WTC11 (cell line): ENCODE data around the gene SORCS2. TPM values are rescaled to one million over a fixed set of nuclear protein-coding genes. Genes with fewer than 3 reads are reported as not detected.

Experiments used
- ATAC-seq: fragments of 200-7000 bp; cut with Tn5 transposase; 2 replicates; pipeline ENCODE4 v1.10.0; 2021; ENCODE audit warnings: mild to moderate bottlenecking, moderate library complexity
- CTCF ChIA-PET: fragments of 300-600 bp; sonication (Branson Sonifier 250); formaldehyde crosslinking; loops from one replicate; lab custom pipeline; 2021; ENCODE audit warnings: antibody characterized with exemption; lab: Charles Lee
- POLR2A ChIA-PET: fragments of 350-600 bp; sonication (Branson Sonifier 250); formaldehyde crosslinking; loops from one replicate; lab custom pipeline; 2021; ENCODE audit warnings: antibody characterized with exemption; lab: Charles Lee
- DNase-seq: peaks from one replicate; pipeline ENCODE4 v3.0.0; 2021; ENCODE audit warnings: low spot score
- H3K27ac Mint-ChIP-seq: 2 replicates; pipeline ENCODE4 v1.8.0; 2021; ENCODE audit warnings: mixed read lengths
- H3K27me3 Mint-ChIP-seq: 2 replicates; pipeline ENCODE4 v1.8.0; 2021; ENCODE audit warnings: low read depth, mild to moderate bottlenecking, moderate library complexity, mixed read lengths
- H3K36me3 Mint-ChIP-seq: 2 replicates; pipeline ENCODE4 v1.8.0; 2021; ENCODE audit warnings: mixed read lengths
- H3K4me1 Mint-ChIP-seq: 2 replicates; pipeline ENCODE4 v1.8.0; 2022; ENCODE audit warnings: mixed read lengths
- H3K4me3 Mint-ChIP-seq: 2 replicates; pipeline ENCODE4 v1.8.0; 2021; ENCODE audit warnings: mild to moderate bottlenecking, moderate library complexity, mixed read lengths
- H3K9me3 Mint-ChIP-seq: 2 replicates; pipeline ENCODE4 v1.8.0; 2021; ENCODE audit warnings: mixed read lengths
- ESRRA ChIP-seq: sonication (generic); formaldehyde crosslinking; IDR thresholded peaks from 2 replicates; pipeline ENCODE4 v1.8.1; 2022; ENCODE audit warnings: mild to moderate bottlenecking, missing genetic modification reagents, borderline replicate concordance
- ETV6 ChIP-seq: sonication (generic); formaldehyde crosslinking; IDR thresholded peaks from 2 replicates; pipeline ENCODE4 v1.8.1; 2022; ENCODE audit warnings: mild to moderate bottlenecking, missing genetic modification reagents
- FOXP1 ChIP-seq: sonication (generic); formaldehyde crosslinking; IDR thresholded peaks from 2 replicates; pipeline ENCODE4 v1.8.0; 2022; ENCODE audit warnings: missing genetic modification reagents, mild to moderate bottlenecking, moderate library complexity, borderline replicate concordance
- GRHL2 ChIP-seq: fragments of 250-450 bp; sonication (Bioruptor Pico); IDR thresholded peaks from 2 replicates; pipeline ENCODE4 v1.8.0; 2022; ENCODE audit warnings: mild to moderate bottlenecking, moderate library complexity; ENCODE audit not compliant: insufficient replicate concordance, severe bottlenecking
- JUN ChIP-seq: sonication (generic); formaldehyde crosslinking; IDR thresholded peaks from 2 replicates; pipeline ENCODE4 v1.8.0; 2023; ENCODE audit warnings: mild to moderate bottlenecking, missing genetic modification reagents
- NFE2L1 ChIP-seq: sonication (generic); formaldehyde crosslinking; IDR thresholded peaks from 2 replicates; pipeline ENCODE4 v1.8.1; 2023; ENCODE audit warnings: missing genetic modification reagents
- NFYB ChIP-seq: sonication (generic); formaldehyde crosslinking; conservative IDR thresholded peaks from 2 replicates; pipeline ENCODE4 v1.8.0; 2022; ENCODE audit warnings: low read depth, missing genetic modification reagents
- RORB ChIP-seq: fragments of 250-450 bp; sonication (Bioruptor Pico); IDR thresholded peaks from 2 replicates; pipeline ENCODE4 v1.9.0; 2021; ENCODE audit warnings: mild to moderate bottlenecking
- SP1 ChIP-seq: sonication (generic); formaldehyde crosslinking; conservative IDR thresholded peaks from 2 replicates; pipeline ENCODE4 v1.8.1; 2022; ENCODE audit warnings: missing genetic modification reagents
- TCF7 ChIP-seq: sonication (generic); formaldehyde crosslinking; IDR thresholded peaks from 2 replicates; pipeline ENCODE4 v1.8.0; 2022; ENCODE audit warnings: mild to moderate bottlenecking, low read depth, missing genetic modification reagents, moderate library complexity
- ZNF121 ChIP-seq: sonication (generic); formaldehyde crosslinking; IDR thresholded peaks from 2 replicates; pipeline ENCODE4 v1.8.0; 2023; ENCODE audit warnings: missing genetic modification reagents
- ZNF219 ChIP-seq: sonication (generic); formaldehyde crosslinking; IDR thresholded peaks from 2 replicates; pipeline ENCODE4 v1.8.0; 2023; ENCODE audit warnings: missing genetic modification reagents, mild to moderate bottlenecking, borderline replicate concordance
- ZNF396 ChIP-seq: fragments of 250-450 bp; sonication (Bioruptor Pico); IDR thresholded peaks from 2 replicates; pipeline ENCODE4 v1.8.0; 2021; ENCODE audit warnings: mild to moderate bottlenecking, moderate library complexity, borderline replicate concordance
- ZNF416 ChIP-seq: fragments of 250-450 bp; sonication (Bioruptor Pico); IDR thresholded peaks from 2 replicates; pipeline ENCODE4 v1.9.0; 2021; ENCODE audit warnings: mild to moderate bottlenecking, inconsistent platforms
- total RNA-seq: library from RNA; stranded (reverse); gene quantifications from 3 replicates; pipeline ENCODE4 v1.2.3, GENCODE V29; 2021
- TF ChIP-seq, protein P1 (sequence below): sonication (generic); formaldehyde crosslinking; IDR thresholded peaks from 2 replicates; pipeline ENCODE4 v1.8.0; 2023; ENCODE audit warnings: missing genetic modification reagents
- TF ChIP-seq, protein P2 (sequence below): fragments of 250-450 bp; sonication (Bioruptor Pico); IDR thresholded peaks from 2 replicates; pipeline ENCODE4 v2.1.2; 2022; ENCODE audit warnings: mild to moderate bottlenecking, moderate library complexity
- TF ChIP-seq, protein P3 (sequence below): sonication (generic); formaldehyde crosslinking; IDR thresholded peaks from 2 replicates; pipeline ENCODE4 v1.8.1; 2022; ENCODE audit warnings: mild to moderate bottlenecking, missing genetic modification reagents, moderate library complexity, borderline replicate concordance
- TF ChIP-seq, protein P4 (sequence below): sonication (generic); formaldehyde crosslinking; IDR thresholded peaks from 2 replicates; pipeline ENCODE4 v1.8.0; 2022; ENCODE audit warnings: mild to moderate bottlenecking, missing genetic modification reagents
- TF ChIP-seq, protein P5 (sequence below): fragments of 250-450 bp; sonication (Bioruptor Pico); IDR thresholded peaks from 2 replicates; pipeline ENCODE4 v1.9.0; 2021; ENCODE audit warnings: mild to moderate bottlenecking
- TF ChIP-seq, protein P6 (sequence below): fragments of 250-450 bp; sonication (Bioruptor Pico); IDR thresholded peaks from 2 replicates; pipeline ENCODE4 v1.9.0; 2021; ENCODE audit warnings: moderate library complexity, mild to moderate bottlenecking, inconsistent platforms, borderline replicate concordance
- TF ChIP-seq, protein P7 (sequence below): fragments of 250-450 bp; sonication (Bioruptor Pico); IDR thresholded peaks from 2 replicates; pipeline ENCODE4 v1.8.0; 2021; ENCODE audit warnings: mild to moderate bottlenecking
- TF ChIP-seq, protein P8 (sequence below): sonication (generic); formaldehyde crosslinking; IDR thresholded peaks from 2 replicates; pipeline ENCODE4 v1.8.1; 2023; ENCODE audit warnings: mild to moderate bottlenecking, missing genetic modification reagents, moderate library complexity
- TF ChIP-seq, protein P9 (sequence below): sonication (generic); formaldehyde crosslinking; IDR thresholded peaks from 2 replicates; pipeline ENCODE4 v1.8.0; 2022; ENCODE audit warnings: mild to moderate bottlenecking, missing genetic modification reagents

SORCS2 gene
- total RNA-seq, 1 experiment from 2014 or later = 6.6 TPM

DNA sequence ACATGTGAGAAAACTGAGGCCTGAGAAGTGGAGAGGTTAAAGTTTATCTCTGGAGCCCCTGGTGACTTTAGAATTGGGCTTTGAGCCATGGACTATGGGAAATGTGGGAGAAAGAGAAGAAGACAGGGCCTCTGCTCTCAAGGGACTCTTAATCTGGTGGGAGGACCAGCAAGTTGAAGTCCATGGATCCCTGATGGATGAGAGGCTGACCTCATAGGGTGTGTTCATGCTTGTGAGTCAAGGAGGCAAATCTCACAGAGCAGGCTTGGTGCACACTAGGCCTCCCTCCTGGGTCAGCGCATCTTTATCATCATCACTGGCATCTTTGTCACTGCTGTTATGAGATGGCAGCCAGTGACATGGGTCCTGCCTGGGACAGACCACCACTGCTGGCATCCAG lies 535.4 kb downstream of the SORCS2 start (continued):
- TF ChIP-seq, protein P1, sequence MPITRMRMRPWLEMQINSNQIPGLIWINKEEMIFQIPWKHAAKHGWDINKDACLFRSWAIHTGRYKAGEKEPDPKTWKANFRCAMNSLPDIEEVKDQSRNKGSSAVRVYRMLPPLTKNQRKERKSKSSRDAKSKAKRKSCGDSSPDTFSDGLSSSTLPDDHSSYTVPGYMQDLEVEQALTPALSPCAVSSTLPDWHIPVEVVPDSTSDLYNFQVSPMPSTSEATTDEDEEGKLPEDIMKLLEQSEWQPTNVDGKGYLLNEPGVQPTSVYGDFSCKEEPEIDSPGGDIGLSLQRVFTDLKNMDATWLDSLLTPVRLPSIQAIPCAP (CRISPR knock-in tag) = no peak
- no peak for TF ChIP-seq ZNF416
- TF ChIP-seq, protein P2, sequence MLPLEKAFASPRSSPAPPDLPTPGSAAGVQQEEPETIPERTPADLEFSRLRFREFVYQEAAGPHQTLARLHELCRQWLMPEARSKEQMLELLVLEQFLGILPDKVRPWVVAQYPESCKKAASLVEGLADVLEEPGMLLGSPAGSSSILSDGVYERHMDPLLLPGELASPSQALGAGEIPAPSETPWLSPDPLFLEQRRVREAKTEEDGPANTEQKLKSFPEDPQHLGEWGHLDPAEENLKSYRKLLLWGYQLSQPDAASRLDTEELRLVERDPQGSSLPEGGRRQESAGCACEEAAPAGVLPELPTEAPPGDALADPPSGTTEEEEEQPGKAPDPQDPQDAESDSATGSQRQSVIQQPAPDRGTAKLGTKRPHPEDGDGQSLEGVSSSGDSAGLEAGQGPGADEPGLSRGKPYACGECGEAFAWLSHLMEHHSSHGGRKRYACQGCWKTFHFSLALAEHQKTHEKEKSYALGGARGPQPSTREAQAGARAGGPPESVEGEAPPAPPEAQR = no peak
- TF ChIP-seq ZNF396 (CRISPR knock-in tag) = no peak
- TF ChIP-seq, protein P3, sequence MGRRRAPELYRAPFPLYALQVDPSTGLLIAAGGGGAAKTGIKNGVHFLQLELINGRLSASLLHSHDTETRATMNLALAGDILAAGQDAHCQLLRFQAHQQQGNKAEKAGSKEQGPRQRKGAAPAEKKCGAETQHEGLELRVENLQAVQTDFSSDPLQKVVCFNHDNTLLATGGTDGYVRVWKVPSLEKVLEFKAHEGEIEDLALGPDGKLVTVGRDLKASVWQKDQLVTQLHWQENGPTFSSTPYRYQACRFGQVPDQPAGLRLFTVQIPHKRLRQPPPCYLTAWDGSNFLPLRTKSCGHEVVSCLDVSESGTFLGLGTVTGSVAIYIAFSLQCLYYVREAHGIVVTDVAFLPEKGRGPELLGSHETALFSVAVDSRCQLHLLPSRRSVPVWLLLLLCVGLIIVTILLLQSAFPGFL (CRISPR knock-in tag) = no peak
- no peak for TF ChIP-seq RORB (CRISPR knock-in tag)
- TF ChIP-seq, protein P4, sequence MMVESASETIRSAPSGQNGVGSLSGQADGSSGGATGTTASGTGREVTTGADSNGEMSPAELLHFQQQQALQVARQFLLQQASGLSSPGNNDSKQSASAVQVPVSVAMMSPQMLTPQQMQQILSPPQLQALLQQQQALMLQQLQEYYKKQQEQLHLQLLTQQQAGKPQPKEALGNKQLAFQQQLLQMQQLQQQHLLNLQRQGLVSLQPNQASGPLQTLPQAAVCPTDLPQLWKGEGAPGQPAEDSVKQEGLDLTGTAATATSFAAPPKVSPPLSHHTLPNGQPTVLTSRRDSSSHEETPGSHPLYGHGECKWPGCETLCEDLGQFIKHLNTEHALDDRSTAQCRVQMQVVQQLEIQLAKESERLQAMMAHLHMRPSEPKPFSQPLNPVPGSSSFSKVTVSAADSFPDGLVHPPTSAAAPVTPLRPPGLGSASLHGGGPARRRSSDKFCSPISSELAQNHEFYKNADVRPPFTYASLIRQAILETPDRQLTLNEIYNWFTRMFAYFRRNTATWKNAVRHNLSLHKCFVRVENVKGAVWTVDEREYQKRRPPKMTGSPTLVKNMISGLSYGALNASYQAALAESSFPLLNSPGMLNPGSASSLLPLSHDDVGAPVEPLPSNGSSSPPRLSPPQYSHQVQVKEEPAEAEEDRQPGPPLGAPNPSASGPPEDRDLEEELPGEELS (CRISPR knock-in tag) = no peak
- TF ChIP-seq ZNF219 (CRISPR knock-in tag) = no peak
- no peak for TF ChIP-seq ZNF121 (CRISPR knock-in tag)
- TF ChIP-seq, protein P5, sequence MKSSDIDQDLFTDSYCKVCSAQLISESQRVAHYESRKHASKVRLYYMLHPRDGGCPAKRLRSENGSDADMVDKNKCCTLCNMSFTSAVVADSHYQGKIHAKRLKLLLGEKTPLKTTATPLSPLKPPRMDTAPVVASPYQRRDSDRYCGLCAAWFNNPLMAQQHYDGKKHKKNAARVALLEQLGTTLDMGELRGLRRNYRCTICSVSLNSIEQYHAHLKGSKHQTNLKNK = no peak
- TF ChIP-seq, all 79 proteins: peak for 0

DNA sequence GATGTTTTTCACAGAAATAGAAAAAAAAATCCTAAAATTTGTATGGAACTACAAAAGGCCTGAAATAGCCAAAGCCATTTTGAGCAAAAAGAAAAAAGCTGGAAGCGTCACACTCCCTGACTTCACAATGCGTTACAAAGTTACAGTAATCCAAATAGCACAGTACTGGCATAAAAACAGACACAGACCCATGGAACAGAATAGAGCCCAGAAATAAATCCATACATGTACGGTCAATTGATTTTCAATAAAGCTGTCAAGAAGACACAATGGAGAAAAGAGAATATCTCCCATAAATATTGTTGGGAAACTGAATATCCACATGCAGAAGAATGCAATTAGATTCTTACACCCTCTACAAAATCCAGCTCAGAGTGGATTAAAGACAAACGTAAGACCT lies 539.1 kb downstream of the SORCS2 start:
- Mint-ChIP-seq H3K27me3 (no peaks in the 10 kb centered on the region), H3K9me3 (no peaks in the 10 kb centered on the region), H3K36me3 (no peaks in the 10 kb centered on the region)
- POLR2A ChIA-PET = interaction anchor here (0.7 kb wide), 1 partner anchor 23 kb away, joined by 3 read pairs; no protein-coding TSS in a partner anchor
- ATAC-seq (no peak), DNase-seq (no peak)
- CTCF ChIA-PET = interaction anchor here (2.0 kb wide), 1 partner anchor 30 kb away, joined by 5 read pairs; no protein-coding TSS in a partner anchor
- TF ChIP-seq ESRRA (CRISPR knock-in tag) (no peak), TCF7 (no peak), ZNF121 (CRISPR knock-in tag) (no peak), SP1 (CRISPR knock-in tag) (no peak), FOXP1 (CRISPR knock-in tag) (no peak), NFYB (no peak), JUN (CRISPR knock-in tag) (no peak)
- TF ChIP-seq, protein P6, sequence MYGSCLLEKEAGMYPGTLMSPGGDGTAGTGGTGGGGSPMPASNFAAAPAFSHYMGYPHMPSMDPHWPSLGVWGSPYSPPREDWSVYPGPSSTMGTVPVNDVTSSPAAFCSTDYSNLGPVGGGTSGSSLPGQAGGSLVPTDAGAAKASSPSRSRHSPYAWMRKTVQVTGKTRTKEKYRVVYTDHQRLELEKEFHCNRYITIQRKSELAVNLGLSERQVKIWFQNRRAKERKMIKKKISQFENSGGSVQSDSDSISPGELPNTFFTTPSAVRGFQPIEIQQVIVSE (CRISPR knock-in tag) = no peak
- TF ChIP-seq, all 79 proteins: peak for 0
- Mint-ChIP-seq H3K4me3 (no peak overlapping the region), H3K27ac (no peak overlapping the region), H3K4me1 (no peaks in the 10 kb centered on the region)

DNA sequence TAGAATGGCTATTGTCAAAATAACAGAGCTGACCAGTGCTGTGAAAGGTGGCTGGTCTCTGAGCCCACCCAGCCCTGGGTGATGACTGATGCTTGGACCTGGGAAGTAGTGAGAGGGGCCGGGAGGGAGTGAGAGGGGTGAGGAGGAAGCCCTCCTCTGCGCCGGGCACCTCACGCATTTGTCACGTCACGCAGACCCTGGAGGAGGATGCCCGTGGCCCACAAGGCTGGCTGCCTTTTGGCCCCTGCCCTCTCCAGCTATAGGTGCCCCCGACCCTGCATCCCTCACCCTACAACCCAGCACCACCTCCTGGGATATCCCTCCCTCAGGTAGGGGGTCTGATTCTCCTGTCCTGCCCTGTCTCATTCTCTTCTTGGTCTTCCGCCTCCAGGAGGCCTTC lies 539.9 kb downstream of the SORCS2 start:
- no peaks in the 10 kb centered on the region for H3K27me3 Mint-ChIP-seq
- ATAC-seq (no peak), DNase-seq (no peak)
- H3K27ac Mint-ChIP-seq = no peak overlapping the region
- H3K4me1 Mint-ChIP-seq = no peaks in the 10 kb centered on the region
- H3K36me3 Mint-ChIP-seq = no peaks in the 10 kb centered on the region
- H3K4me3 Mint-ChIP-seq = no peak overlapping the region
- H3K9me3 Mint-ChIP-seq = no peaks in the 10 kb centered on the region
- ChIA-PET CTCF (interaction anchor here (2.0 kb wide), 1 partner anchor 29 kb away, joined by 5 read pairs; no protein-coding TSS in a partner anchor), POLR2A (interaction anchor here (0.7 kb wide), 1 partner anchor 22 kb away, joined by 3 read pairs; no protein-coding TSS in a partner anchor)
- no peak for TF ChIP-seq ZNF121 (CRISPR knock-in tag)
- TF ChIP-seq, protein P7, sequence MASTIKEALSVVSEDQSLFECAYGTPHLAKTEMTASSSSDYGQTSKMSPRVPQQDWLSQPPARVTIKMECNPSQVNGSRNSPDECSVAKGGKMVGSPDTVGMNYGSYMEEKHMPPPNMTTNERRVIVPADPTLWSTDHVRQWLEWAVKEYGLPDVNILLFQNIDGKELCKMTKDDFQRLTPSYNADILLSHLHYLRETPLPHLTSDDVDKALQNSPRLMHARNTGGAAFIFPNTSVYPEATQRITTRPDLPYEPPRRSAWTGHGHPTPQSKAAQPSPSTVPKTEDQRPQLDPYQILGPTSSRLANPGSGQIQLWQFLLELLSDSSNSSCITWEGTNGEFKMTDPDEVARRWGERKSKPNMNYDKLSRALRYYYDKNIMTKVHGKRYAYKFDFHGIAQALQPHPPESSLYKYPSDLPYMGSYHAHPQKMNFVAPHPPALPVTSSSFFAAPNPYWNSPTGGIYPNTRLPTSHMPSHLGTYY (CRISPR knock-in tag) = no peak
- TF ChIP-seq, protein P8, sequence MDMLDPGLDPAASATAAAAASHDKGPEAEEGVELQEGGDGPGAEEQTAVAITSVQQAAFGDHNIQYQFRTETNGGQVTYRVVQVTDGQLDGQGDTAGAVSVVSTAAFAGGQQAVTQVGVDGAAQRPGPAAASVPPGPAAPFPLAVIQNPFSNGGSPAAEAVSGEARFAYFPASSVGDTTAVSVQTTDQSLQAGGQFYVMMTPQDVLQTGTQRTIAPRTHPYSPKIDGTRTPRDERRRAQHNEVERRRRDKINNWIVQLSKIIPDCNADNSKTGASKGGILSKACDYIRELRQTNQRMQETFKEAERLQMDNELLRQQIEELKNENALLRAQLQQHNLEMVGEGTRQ = no peak
- TF ChIP-seq GRHL2 (CRISPR knock-in tag) = no peak
- no peak for TF ChIP-seq TCF7
- TF ChIP-seq, protein P9, sequence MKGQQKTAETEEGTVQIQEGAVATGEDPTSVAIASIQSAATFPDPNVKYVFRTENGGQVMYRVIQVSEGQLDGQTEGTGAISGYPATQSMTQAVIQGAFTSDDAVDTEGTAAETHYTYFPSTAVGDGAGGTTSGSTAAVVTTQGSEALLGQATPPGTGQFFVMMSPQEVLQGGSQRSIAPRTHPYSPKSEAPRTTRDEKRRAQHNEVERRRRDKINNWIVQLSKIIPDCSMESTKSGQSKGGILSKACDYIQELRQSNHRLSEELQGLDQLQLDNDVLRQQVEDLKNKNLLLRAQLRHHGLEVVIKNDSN (CRISPR knock-in tag) = no peak
- TF ChIP-seq ETV6 (CRISPR knock-in tag) = no peak
- no peak for TF ChIP-seq NFE2L1 (CRISPR knock-in tag)
